ENCODE measurements around the gene ONECUT1.
"Not testable (repeated sequence)": the region's sequence is repeated elsewhere in the genome, so short reads cannot be mapped to it uniquely, and the experiment has no call there.

Gene ONECUT1

GRCh38 chr15:52790169-52790708, at the start of gene ONECUT1:
TSS of gene ONECUT1 (minus strand) at chr15:52790336. CDS start at chr15:52789884, 452 bp downstream.
- in situ Hi-C loops (cut with MboI; ENCODE audit: low sequenced_read_pairs): no loop called here

GRCh38 chr15:52834379-52834778, 44.2 kb upstream of the ONECUT1 start:
- in situ Hi-C loops (cut with MboI; ENCODE audit: low sequenced_read_pairs): no loop called here

- in situ Hi-C loops (cut with MboI; ENCODE audit: low sequenced_read_pairs): not testable (repeated sequence)
These were observed 34.2 kb upstream of the ONECUT1 start for GRCh38 chr15:52824169-52824942.

GRCh38 chr15:52822475-52822874, 32.3 kb upstream of the ONECUT1 start:
- in situ Hi-C loops (cut with MboI; ENCODE audit: low sequenced_read_pairs): no loop called here

- in situ Hi-C loops (cut with MboI; ENCODE audit: low sequenced_read_pairs): no loop called here
These were observed 29.1 kb upstream of the ONECUT1 start for GRCh38 chr15:52819253-52819652.

GRCh38 chr15:52815899-52816298, 25.8 kb upstream of the ONECUT1 start:
- in situ Hi-C loops (cut with MboI; ENCODE audit: low sequenced_read_pairs): not testable (repeated sequence)

GRCh38 chr15:52808996-52809395, 18.9 kb upstream of the ONECUT1 start:
- in situ Hi-C loops (cut with MboI; ENCODE audit: low sequenced_read_pairs): no loop called here

GRCh38 chr15:52808441-52808840, 18.3 kb upstream of the ONECUT1 start:
- in situ Hi-C loops (cut with MboI; ENCODE audit: low sequenced_read_pairs): no loop called here

- in situ Hi-C loops (cut with MboI; ENCODE audit: low sequenced_read_pairs): no loop called here
These were observed 16.1 kb upstream of the ONECUT1 start for GRCh38 chr15:52806284-52806655.

- in situ Hi-C loops (cut with MboI; ENCODE audit: low sequenced_read_pairs): no loop called here
These were observed 15.5 kb upstream of the ONECUT1 start for GRCh38 chr15:52805351-52806283.

GRCh38 chr15:52804526-52805081, 14.5 kb upstream of the ONECUT1 start:
- in situ Hi-C loops (cut with MboI; ENCODE audit: low sequenced_read_pairs): no loop called here

GRCh38 chr15:52803467-52804306, 13.6 kb upstream of the ONECUT1 start:
- in situ Hi-C loops (cut with MboI; ENCODE audit: low sequenced_read_pairs): no loop called here

GRCh38 chr15:52803108-52803466, 13.0 kb upstream of the ONECUT1 start:
- in situ Hi-C loops (cut with MboI; ENCODE audit: low sequenced_read_pairs): no loop called here

GRCh38 chr15:52802110-52802509, 12.0 kb upstream of the ONECUT1 start:
- in situ Hi-C loops (cut with MboI; ENCODE audit: low sequenced_read_pairs): no loop called here

GRCh38 chr15:52801748-52802085, 11.6 kb upstream of the ONECUT1 start:
- in situ Hi-C loops (cut with MboI; ENCODE audit: low sequenced_read_pairs): no loop called here

- in situ Hi-C loops (cut with MboI; ENCODE audit: low sequenced_read_pairs): no loop called here
These were observed 11.0 kb upstream of the ONECUT1 start for GRCh38 chr15:52800828-52801747.

GRCh38 chr15:52799145-52799811, 9.1 kb upstream of the ONECUT1 start:
- in situ Hi-C loops (cut with MboI; ENCODE audit: low sequenced_read_pairs): no loop called here

- in situ Hi-C loops (cut with MboI; ENCODE audit: low sequenced_read_pairs): no loop called here
These were observed 8.5 kb upstream of the ONECUT1 start for GRCh38 chr15:52798529-52799101.
